ENCODE measurements around the gene STMP1.

Gene STMP1

DNA sequence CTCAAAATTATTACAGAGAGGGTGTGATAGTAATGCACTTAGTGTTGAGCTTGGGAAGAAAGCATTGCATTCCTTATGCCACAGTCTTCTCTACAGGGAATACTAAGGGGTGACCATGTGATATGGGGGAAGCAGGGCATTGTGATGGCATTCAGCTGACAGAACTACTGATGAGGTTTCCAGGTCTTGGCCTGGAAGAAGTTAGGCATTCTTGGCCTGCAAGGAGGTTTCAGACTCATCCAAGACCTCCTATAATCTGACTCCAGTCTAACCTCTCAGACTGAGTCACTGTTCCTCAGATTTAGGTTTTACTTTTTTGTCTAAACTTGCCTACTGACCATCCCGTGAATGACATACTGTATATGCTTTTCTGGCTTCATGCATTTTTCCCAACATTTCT is 7.9 kb downstream of the STMP1 start:
- Histone ChIP-seq H3K27ac (ENCODE audit: low read length) (no peak overlapping the region), H3K79me2 (ENCODE audit: insufficient read depth, low read length) (peaks cover 84% of the 10 kb centered on the region), H3K36me3 (ENCODE audit: insufficient read depth, low read length) (peaks cover 22% of the 10 kb centered on the region), H3K9ac (ENCODE audit: low read depth, low read length) (no peak overlapping the region), H4K20me1 (ENCODE audit: insufficient read depth, low read length) (peaks cover 16% of the 10 kb centered on the region; the same call in 1 of the 2 replicates), H3K4me3 (ENCODE audit: low read depth in 1 of 2, low read length in 2 of 2) (no peak overlapping the region), H3K4me1 (ENCODE audit: insufficient read depth, low read length) (peaks cover 8% of the 10 kb centered on the region; the same call in 1 of the 2 replicates), H2AFZ (ENCODE audit: low read depth, low read length) (no peak overlapping the region), H3K4me2 (ENCODE audit: insufficient read depth, low read length) (no peak overlapping the region), H3K9me3 (ENCODE audit: insufficient read depth, low read length, severe bottlenecking) (no peaks in the 10 kb centered on the region), H3K27me3 (ENCODE audit: insufficient read depth, low read length, poor library complexity) (no peaks in the 10 kb centered on the region)
- TF ChIP-seq EZH2 (IDR thresholded peaks at IDR 0.05; ENCODE audit: borderline replicate concordance, low read depth, low read length, severe bottlenecking) = no peak
- no peak for TF ChIP-seq CTCF (IDR thresholded peaks at IDR 0.05; ENCODE audit: borderline replicate concordance, extremely low read depth, low read length, poor library complexity, severe bottlenecking)
- ATAC-seq (ENCODE audit: insufficient read depth, low read depth) (no peak), DNase-seq (no peak)

DNA sequence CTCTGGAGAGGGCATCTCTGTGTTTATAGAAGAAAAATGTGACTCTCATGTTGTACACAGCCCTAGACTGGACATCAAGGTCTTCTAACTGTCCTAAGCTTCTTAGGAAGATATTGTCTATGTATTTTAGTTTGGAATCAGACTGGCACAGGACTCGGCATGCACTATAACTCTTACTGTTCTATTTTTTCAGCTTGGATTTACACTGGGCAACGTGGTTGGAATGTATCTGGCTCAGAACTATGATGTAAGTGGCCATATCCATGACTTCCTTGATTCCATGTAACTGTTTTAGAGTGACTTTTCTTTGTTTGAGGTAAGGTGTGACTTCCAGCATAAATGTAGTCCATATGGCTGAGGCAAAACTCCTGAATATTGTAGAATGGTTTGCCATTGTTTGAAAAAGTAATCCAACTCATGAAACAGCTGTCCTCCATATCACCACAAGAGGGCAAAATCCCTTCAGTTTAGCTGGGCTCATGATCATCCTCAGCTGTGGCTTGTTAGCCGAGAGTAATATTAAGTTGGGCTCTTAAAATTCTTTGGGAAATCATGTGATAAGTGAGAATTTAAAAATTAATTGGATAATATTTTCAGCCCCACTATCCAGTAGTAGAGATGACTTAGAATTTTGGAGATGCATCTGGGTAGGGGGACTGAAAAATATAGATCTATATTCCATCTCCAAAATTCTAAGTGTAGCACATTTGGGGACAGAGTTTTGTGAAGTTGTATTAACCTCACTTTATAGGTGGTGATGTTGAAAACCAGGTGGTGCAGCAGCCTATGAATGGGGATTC is 10.4 kb downstream of the STMP1 start:
- Histone ChIP-seq H3K27me3 (ENCODE audit: insufficient read depth, low read length, poor library complexity) (no peaks in the 10 kb centered on the region), H3K79me2 (ENCODE audit: insufficient read depth, low read length) (peaks cover 68% of the 10 kb centered on the region), H3K9me3 (ENCODE audit: insufficient read depth, low read length, severe bottlenecking) (no peaks in the 10 kb centered on the region), H3K4me2 (ENCODE audit: insufficient read depth, low read length) (no peak overlapping the region), H3K9ac (ENCODE audit: low read depth, low read length) (no peak overlapping the region), H3K36me3 (ENCODE audit: insufficient read depth, low read length) (peaks cover 38% of the 10 kb centered on the region), H3K27ac (ENCODE audit: low read length) (no peak overlapping the region), H3K4me3 (ENCODE audit: low read depth in 1 of 2, low read length in 2 of 2) (no peak overlapping the region), H2AFZ (ENCODE audit: low read depth, low read length) (no peak overlapping the region), H3K4me1 (ENCODE audit: insufficient read depth, low read length) (no peaks in the 10 kb centered on the region), H4K20me1 (ENCODE audit: insufficient read depth, low read length) (peaks cover 16% of the 10 kb centered on the region; the same call in 1 of the 2 replicates)
- DNase-seq (peak; percentile 22), ATAC-seq (ENCODE audit: insufficient read depth, low read depth) (peak; percentile 82)
- TF ChIP-seq CTCF (IDR thresholded peaks at IDR 0.05; ENCODE audit: borderline replicate concordance, extremely low read depth, low read length, poor library complexity, severe bottlenecking) = peak; percentile 75
- no peak for TF ChIP-seq EZH2 (IDR thresholded peaks at IDR 0.05; ENCODE audit: borderline replicate concordance, low read depth, low read length, severe bottlenecking)

DNA sequence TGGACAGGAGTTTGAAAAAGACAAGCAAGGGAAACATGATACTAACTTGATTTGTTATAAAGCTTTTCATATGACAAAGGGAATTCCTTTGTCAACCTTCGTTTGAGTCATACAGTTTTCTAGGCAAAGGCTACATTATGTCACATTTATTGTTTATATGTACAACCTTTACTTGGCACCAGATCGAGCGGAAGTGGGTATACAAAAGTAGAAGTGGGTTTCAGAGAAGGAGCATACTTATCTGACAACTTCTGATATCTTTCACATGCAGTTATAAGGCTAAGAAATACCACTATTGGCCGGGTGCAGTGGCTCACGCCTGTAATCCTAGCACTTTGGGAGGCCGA is 11.0 kb downstream of the STMP1 start:
- no peaks in the 10 kb centered on the region for H3K4me1 ChIP-seq (ENCODE audit: insufficient read depth, low read length)
- ATAC-seq (ENCODE audit: insufficient read depth, low read depth) = no peak
- peaks cover 63% of the 10 kb centered on the region for H3K79me2 ChIP-seq (ENCODE audit: insufficient read depth, low read length)
- no peak overlapping the region for H3K4me2 ChIP-seq (ENCODE audit: insufficient read depth, low read length)
- H3K9me3 ChIP-seq (ENCODE audit: insufficient read depth, low read length, severe bottlenecking) = no peaks in the 10 kb centered on the region
- no peak for DNase-seq
- TF ChIP-seq EZH2 (IDR thresholded peaks at IDR 0.05; ENCODE audit: borderline replicate concordance, low read depth, low read length, severe bottlenecking) = no peak
- TF ChIP-seq CTCF (IDR thresholded peaks at IDR 0.05; ENCODE audit: borderline replicate concordance, extremely low read depth, low read length, poor library complexity, severe bottlenecking) = no peak
- no peaks in the 10 kb centered on the region for H3K27me3 ChIP-seq (ENCODE audit: insufficient read depth, low read length, poor library complexity)
- no peak overlapping the region for H3K9ac ChIP-seq (ENCODE audit: low read depth, low read length)
- no peak overlapping the region for H3K4me3 ChIP-seq (ENCODE audit: low read depth in 1 of 2, low read length in 2 of 2)
- no peak overlapping the region for H3K27ac ChIP-seq (ENCODE audit: low read length)
- peaks cover 14% of the 10 kb centered on the region; the same call in 1 of the 2 replicates for H4K20me1 ChIP-seq (ENCODE audit: insufficient read depth, low read length)
- H2AFZ ChIP-seq (ENCODE audit: low read depth, low read length) = no peak overlapping the region
- H3K36me3 ChIP-seq (ENCODE audit: insufficient read depth, low read length) = peaks cover 42% of the 10 kb centered on the region

Data from DND-41 (cell line).